Liver (tissue), 3 donors: Measurements from ENCODE around the gene TBX21.

Source experiments
- EGR1 ChIP-seq, 2 donors: IDR thresholded peaks; 2 replicates each; pipeline ENCODE4 v1.6.1; 2016 to 2018; ENCODE audit warnings: antibody characterized with exemption in 2 of 2, low read depth in 2 of 2
- FOXA2 ChIP-seq: IDR thresholded peaks from 2 replicates; pipeline ENCODE4 v1.6.1; 2016; ENCODE audit warnings: antibody characterized with exemption
- GABPA ChIP-seq, 2 donors: IDR thresholded peaks in 1 of 2; conservative IDR thresholded peaks in 1 of 2; 2 replicates each; pipeline ENCODE4 v1.6.1; 2016; ENCODE audit warnings: antibody characterized with exemption in 2 of 2, mild to moderate bottlenecking in 1 of 2, moderate library complexity in 1 of 2
- JUND ChIP-seq, 2 donors: IDR thresholded peaks; 2 replicates each; pipeline ENCODE4 v1.6.1; 2016; ENCODE audit warnings: antibody characterized with exemption in 2 of 2
- MAX ChIP-seq: IDR thresholded peaks from 2 replicates; pipeline ENCODE4 v1.6.1; 2016; ENCODE audit warnings: antibody characterized with exemption
- RAD21 ChIP-seq, 2 donors: IDR thresholded peaks; 2 replicates each; pipeline ENCODE4 v1.6.1; 2016; ENCODE audit warnings: antibody characterized with exemption in 2 of 2, mild to moderate bottlenecking in 2 of 2
- REST ChIP-seq: IDR thresholded peaks from 2 replicates; pipeline ENCODE4 v1.6.1; 2016; ENCODE audit warnings: antibody characterized with exemption, mild to moderate bottlenecking
- RXRA ChIP-seq, 2 donors: IDR thresholded peaks; 2 replicates each; pipeline ENCODE4 v1.6.1; 2017 to 2018; ENCODE audit warnings: antibody characterized with exemption in 2 of 2, mild to moderate bottlenecking in 1 of 2
- SP1 ChIP-seq: IDR thresholded peaks from 2 replicates; pipeline ENCODE4 v1.6.1; 2018; ENCODE audit warnings: antibody characterized with exemption, mild to moderate bottlenecking
- TAF1 ChIP-seq: conservative IDR thresholded peaks from 2 replicates; pipeline ENCODE4 v1.6.1; 2016; ENCODE audit warnings: antibody characterized with exemption, mild to moderate bottlenecking
- YY1 ChIP-seq: IDR thresholded peaks from 2 replicates; pipeline ENCODE4 v1.6.1; 2016; ENCODE audit warnings: antibody characterized with exemption, mild to moderate bottlenecking
- TF ChIP-seq, protein P1 (sequence below): fragments of 150-350 bp; IDR thresholded peaks from 2 replicates; pipeline ENCODE4 v1.5.1; 2017; ENCODE audit warnings: improper control_type of control experiment, low read depth, low read length; ENCODE audit not compliant: missing input control
- TF ChIP-seq, protein P2 (sequence below): IDR thresholded peaks from 2 replicates; pipeline ENCODE4 v1.6.1; 2016; ENCODE audit warnings: antibody characterized with exemption
- TF ChIP-seq, protein P3 (sequence below): IDR thresholded peaks from 2 replicates; pipeline ENCODE4 v1.6.1; 2016; ENCODE audit warnings: antibody characterized with exemption
- donor health status: healthy.
- donor health status: healthy.

GRCh38 chr17:47789611-47790561 is 56.9 kb downstream of the TBX21 start:
- TF ChIP-seq, protein P1, sequence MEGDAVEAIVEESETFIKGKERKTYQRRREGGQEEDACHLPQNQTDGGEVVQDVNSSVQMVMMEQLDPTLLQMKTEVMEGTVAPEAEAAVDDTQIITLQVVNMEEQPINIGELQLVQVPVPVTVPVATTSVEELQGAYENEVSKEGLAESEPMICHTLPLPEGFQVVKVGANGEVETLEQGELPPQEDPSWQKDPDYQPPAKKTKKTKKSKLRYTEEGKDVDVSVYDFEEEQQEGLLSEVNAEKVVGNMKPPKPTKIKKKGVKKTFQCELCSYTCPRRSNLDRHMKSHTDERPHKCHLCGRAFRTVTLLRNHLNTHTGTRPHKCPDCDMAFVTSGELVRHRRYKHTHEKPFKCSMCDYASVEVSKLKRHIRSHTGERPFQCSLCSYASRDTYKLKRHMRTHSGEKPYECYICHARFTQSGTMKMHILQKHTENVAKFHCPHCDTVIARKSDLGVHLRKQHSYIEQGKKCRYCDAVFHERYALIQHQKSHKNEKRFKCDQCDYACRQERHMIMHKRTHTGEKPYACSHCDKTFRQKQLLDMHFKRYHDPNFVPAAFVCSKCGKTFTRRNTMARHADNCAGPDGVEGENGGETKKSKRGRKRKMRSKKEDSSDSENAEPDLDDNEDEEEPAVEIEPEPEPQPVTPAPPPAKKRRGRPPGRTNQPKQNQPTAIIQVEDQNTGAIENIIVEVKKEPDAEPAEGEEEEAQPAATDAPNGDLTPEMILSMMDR: peak; percentile 40
- no peak for TF ChIP-seq GABPA (IDR thresholded peaks at IDR 0.05 in 1 of 2, conservative IDR thresholded peaks at IDR 0.05 in 1 of 2)
- TF ChIP-seq EGR1 (IDR thresholded peaks at IDR 0.05; ENCODE audit: low read depth in 2 of 2): no peak
- no peak for TF ChIP-seq YY1
- TF ChIP-seq MAX: no peak
- TF ChIP-seq RXRA (IDR thresholded peaks at IDR 0.05): no peak
- TF ChIP-seq, protein P2, sequence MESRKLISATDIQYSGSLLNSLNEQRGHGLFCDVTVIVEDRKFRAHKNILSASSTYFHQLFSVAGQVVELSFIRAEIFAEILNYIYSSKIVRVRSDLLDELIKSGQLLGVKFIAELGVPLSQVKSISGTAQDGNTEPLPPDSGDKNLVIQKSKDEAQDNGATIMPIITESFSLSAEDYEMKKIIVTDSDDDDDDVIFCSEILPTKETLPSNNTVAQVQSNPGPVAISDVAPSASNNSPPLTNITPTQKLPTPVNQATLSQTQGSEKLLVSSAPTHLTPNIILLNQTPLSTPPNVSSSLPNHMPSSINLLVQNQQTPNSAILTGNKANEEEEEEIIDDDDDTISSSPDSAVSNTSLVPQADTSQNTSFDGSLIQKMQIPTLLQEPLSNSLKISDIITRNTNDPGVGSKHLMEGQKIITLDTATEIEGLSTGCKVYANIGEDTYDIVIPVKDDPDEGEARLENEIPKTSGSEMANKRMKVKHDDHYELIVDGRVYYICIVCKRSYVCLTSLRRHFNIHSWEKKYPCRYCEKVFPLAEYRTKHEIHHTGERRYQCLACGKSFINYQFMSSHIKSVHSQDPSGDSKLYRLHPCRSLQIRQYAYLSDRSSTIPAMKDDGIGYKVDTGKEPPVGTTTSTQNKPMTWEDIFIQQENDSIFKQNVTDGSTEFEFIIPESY: no peak
- TF ChIP-seq FOXA2: no peak
- TF ChIP-seq REST: no peak
- peak; percentile 57 to 60 for TF ChIP-seq RAD21 (IDR thresholded peaks at IDR 0.05)
- TF ChIP-seq SP1: no peak
- no peak for TF ChIP-seq JUND (IDR thresholded peaks at IDR 0.05)
- TF ChIP-seq, protein P3, sequence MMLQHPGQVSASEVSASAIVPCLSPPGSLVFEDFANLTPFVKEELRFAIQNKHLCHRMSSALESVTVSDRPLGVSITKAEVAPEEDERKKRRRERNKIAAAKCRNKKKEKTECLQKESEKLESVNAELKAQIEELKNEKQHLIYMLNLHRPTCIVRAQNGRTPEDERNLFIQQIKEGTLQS: no peak
- no peak for TF ChIP-seq TAF1
